RWPE2 (cell line): ENCODE measurements around the gene BICDL1.

Source experiments
- ATAC-seq: fragments of 200-7000 bp; cut with Tn5 transposase; 3 replicates; pipeline ENCODE4 v1.9.1; 2021; ENCODE audit warnings: low read depth
- DNase-seq: peaks from one replicate; pipeline ENCODE4 v3.0.0-alpha.2; 2020; ENCODE audit warnings: low spot score
- H3K27ac ChIP-seq: fragments of 450-650 bp; 2 replicates; pipeline ENCODE4 v1.5.1; 2017; ENCODE audit warnings: mild to moderate bottlenecking; ENCODE audit not compliant: poor library complexity, severe bottlenecking
- H3K27me3 ChIP-seq: fragments of 250-450 bp; sonication (Bioruptor Pico); 2 replicates; pipeline ENCODE4 v1.5.1; 2021; ENCODE audit warnings: mild to moderate bottlenecking, moderate library complexity; ENCODE audit not compliant: insufficient read depth, poor library complexity, severe bottlenecking
- H3K36me3 ChIP-seq: fragments of 250-450 bp; sonication (Bioruptor Pico); 2 replicates; pipeline ENCODE4 v1.5.1; 2020; ENCODE audit warnings: low read depth, mild to moderate bottlenecking, moderate library complexity
- H3K4me1 ChIP-seq: fragments of 250-450 bp; sonication (Bioruptor Pico); 2 replicates; pipeline ENCODE4 v1.5.1; 2021; ENCODE audit warnings: mild to moderate bottlenecking, moderate library complexity; ENCODE audit not compliant: insufficient read depth, poor library complexity, severe bottlenecking
- H3K4me3 ChIP-seq: fragments of 250-450 bp; sonication (Bioruptor Pico); 2 replicates; pipeline ENCODE4 v1.5.1; 2021; ENCODE audit warnings: mild to moderate bottlenecking, moderate library complexity; ENCODE audit not compliant: severe bottlenecking
- H3K9me3 ChIP-seq: fragments of 250-450 bp; sonication (Bioruptor Pico); 2 replicates; pipeline ENCODE4 v1.5.1; 2021; ENCODE audit warnings: mild to moderate bottlenecking, moderate library complexity; ENCODE audit not compliant: severe bottlenecking
- CTCF ChIP-seq: fragments of 450-650 bp; IDR thresholded peaks from one replicate; pipeline ENCODE4 v1.5.1; 2017; ENCODE audit warnings: mild to moderate bottlenecking, moderate library complexity; ENCODE audit not compliant: poor library complexity, severe bottlenecking

The BICDL1 gene

DNA sequence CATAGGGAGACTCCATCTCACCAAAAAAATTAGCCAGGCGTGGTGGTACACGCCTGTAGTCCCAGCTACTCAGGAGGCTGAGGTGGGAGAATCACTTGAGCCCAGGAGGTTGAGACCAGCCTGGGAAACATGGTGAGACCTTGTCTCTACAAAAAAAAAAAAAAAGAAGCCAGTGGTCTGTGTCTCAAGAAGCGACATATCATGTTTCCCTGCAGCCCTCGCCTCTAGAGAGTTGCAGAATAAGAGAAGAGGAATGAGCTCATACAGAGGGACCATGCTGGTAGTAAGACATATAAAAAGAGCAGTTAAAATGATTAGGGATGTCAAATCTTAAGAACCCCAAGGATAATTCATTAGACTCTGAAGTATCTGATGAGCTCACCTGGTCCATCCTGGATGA, 39.4 kb upstream of the BICDL1 start:
- H3K36me3 ChIP-seq = no peaks in the 10 kb centered on the region
- no peaks in the 10 kb centered on the region for H3K27me3 ChIP-seq
- no peak overlapping the region for H3K4me3 ChIP-seq
- H3K4me1 ChIP-seq = no peaks in the 10 kb centered on the region
- no peak for DNase-seq
- H3K9me3 ChIP-seq = no peaks in the 10 kb centered on the region
- no peak for TF ChIP-seq CTCF
- H3K27ac ChIP-seq = no peak overlapping the region
- ATAC-seq = no peak

DNA sequence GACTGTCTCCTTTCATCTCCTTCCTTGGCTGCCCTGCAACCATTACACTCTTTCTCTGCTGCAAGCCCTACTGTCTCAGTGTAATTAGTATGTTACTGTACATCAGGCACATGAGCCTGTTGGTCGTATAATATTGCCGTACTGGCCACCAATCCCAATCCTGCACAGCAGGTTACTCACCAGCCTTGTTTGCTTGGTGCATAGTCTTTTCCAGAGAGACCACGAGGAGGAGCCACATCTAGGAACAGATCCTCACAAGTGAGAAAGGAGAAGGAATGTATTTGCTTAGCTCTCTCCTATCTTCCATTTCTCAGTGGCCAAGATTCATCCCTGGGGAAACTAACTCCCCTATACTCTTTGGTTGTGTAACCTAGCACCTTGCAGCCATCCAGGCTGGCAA, 33.0 kb upstream of the BICDL1 start:
- TF ChIP-seq CTCF = no peak
- no peak for DNase-seq
- H3K36me3 ChIP-seq = no peaks in the 10 kb centered on the region
- no peaks in the 10 kb centered on the region for H3K4me1 ChIP-seq
- peaks cover 8% of the 10 kb centered on the region for H3K9me3 ChIP-seq
- no peak overlapping the region for H3K4me3 ChIP-seq
- ATAC-seq = no peak
- H3K27me3 ChIP-seq = no peaks in the 10 kb centered on the region
- H3K27ac ChIP-seq = no peak overlapping the region

DNA sequence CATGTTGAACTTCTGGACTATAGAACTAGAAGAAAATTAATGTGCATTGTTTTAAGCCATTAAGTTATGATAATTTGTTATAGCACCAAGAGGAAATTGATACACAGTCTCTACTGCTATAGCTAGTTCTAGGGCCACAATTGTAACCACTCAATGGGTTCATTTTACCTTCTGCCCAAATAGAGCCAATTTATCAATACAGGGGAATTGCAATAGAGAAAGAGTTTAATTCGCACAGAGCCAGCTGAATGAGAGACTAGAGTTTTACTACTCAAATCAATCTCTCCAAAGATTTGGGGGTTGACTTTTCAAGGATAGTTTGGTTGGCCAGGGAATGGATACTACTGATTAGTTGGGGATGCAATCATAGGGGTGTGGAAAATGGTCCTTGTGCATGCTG, 31.9 kb upstream of the BICDL1 start:
- Histone ChIP-seq H3K27ac (no peak overlapping the region), H3K9me3 (peaks cover 8% of the 10 kb centered on the region), H3K36me3 (no peaks in the 10 kb centered on the region), H3K4me1 (no peaks in the 10 kb centered on the region), H3K27me3 (no peaks in the 10 kb centered on the region), H3K4me3 (no peak overlapping the region)
- no peak for TF ChIP-seq CTCF
- DNase-seq (no peak), ATAC-seq (no peak)

GRCh38 chr12:119959435-119959834, 29.6 kb upstream of the BICDL1 start:
- Histone ChIP-seq H3K9me3 (peaks cover 8% of the 10 kb centered on the region), H3K4me1 (no peaks in the 10 kb centered on the region), H3K4me3 (no peak overlapping the region), H3K36me3 (no peaks in the 10 kb centered on the region), H3K27ac (no peak overlapping the region), H3K27me3 (no peaks in the 10 kb centered on the region)
- DNase-seq = no peak
- TF ChIP-seq CTCF = no peak
- ATAC-seq = no peak

DNA sequence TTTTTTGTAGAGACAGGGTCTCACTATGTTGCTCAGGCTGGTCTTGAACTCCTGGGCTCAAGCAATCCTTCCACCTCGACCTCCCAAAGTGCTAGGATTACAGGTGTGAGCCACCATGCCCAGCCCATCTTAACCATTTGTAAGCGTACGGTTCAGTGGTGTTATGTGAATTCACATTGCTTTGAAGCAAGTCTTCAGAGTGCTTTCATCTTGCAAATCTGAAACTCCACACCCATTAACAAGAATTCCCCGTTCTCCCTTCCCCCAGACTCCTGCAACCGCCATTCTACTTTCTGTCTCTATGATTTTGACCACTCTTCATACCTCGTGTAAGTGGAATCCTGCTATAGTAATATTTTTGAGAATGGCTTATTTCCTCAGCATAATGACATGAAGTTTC, 24.9 kb upstream of the BICDL1 start:
- H3K27me3 ChIP-seq = no peaks in the 10 kb centered on the region
- no peak for ATAC-seq
- no peak overlapping the region for H3K4me3 ChIP-seq
- no peaks in the 10 kb centered on the region for H3K36me3 ChIP-seq
- no peak for TF ChIP-seq CTCF
- H3K9me3 ChIP-seq = no peaks in the 10 kb centered on the region
- no peak for DNase-seq
- no peaks in the 10 kb centered on the region for H3K4me1 ChIP-seq
- H3K27ac ChIP-seq = no peak overlapping the region
